GM19467 (cell line): ENCODE results near the gene CNPY3.
"Not testable (repeated sequence)": the region's sequence is repeated elsewhere in the genome, so short reads cannot be mapped to it uniquely, and the experiment has no call there.

Source experiments
- ATAC-seq: cut with Tn5 transposase; IDR thresholded peaks from one replicate; pipeline ENCODE4 v1.9.1; 2021; ENCODE audit warnings: mild to moderate bottlenecking, moderate library complexity; ENCODE audit not compliant: unreplicated experiment

The CNPY3 gene

GRCh38 chr6:42914546-42914945 lies 14.7 kb upstream of the CNPY3 start:
- no peak for ATAC-seq

GRCh38 chr6:42915732-42916131 lies 13.5 kb upstream of the CNPY3 start, which contains the start of gene PTCRA:
Gene PTCRA, plus strand, starts transcription at chr6:42916053. Its CDS starts 17 bp downstream, at chr6:42916070.
- no peak for ATAC-seq

GRCh38 chr6:42916288-42916687 lies 13.0 kb upstream of the CNPY3 start:
- no peak for ATAC-seq

- no peak for ATAC-seq
Measured at GRCh38 chr6:42921801-42922200, 7.5 kb upstream of the CNPY3 start.

- no peak for ATAC-seq
Measured at GRCh38 chr6:42923666-42924065, 5.6 kb upstream of the CNPY3 start.

GRCh38 chr6:42925248-42925857 lies 3.9 kb upstream of the CNPY3 start:
- no peak for ATAC-seq

- peak; percentile 55 for ATAC-seq
Measured at GRCh38 chr6:42929821-42930360, 611 bp downstream of the CNPY3 start.

GRCh38 chr6:42932412-42932811 lies 3.1 kb downstream of the CNPY3 start:
- no peak for ATAC-seq

GRCh38 chr6:42933205-42933604 lies 3.9 kb downstream of the CNPY3 start:
- ATAC-seq: no peak

- ATAC-seq: no peak
Measured at GRCh38 chr6:42935322-42935721, 6.0 kb downstream of the CNPY3 start.

- ATAC-seq: no peak
Measured at GRCh38 chr6:42936398-42936797, 7.1 kb downstream of the CNPY3 start.

- ATAC-seq: no peak
Measured at GRCh38 chr6:42937548-42938427, 8.5 kb downstream of the CNPY3 start.

GRCh38 chr6:42938428-42938796 lies 9.1 kb downstream of the CNPY3 start:
- ATAC-seq: no peak

- no peak for ATAC-seq
Measured at GRCh38 chr6:42938987-42939809, 9.9 kb downstream of the CNPY3 start.

GRCh38 chr6:42939810-42940167 lies 10.5 kb downstream of the CNPY3 start:
- ATAC-seq: no peak

GRCh38 chr6:42940493-42941045 lies 11.3 kb downstream of the CNPY3 start:
- no peak for ATAC-seq

- not testable (repeated sequence) for ATAC-seq
Measured at GRCh38 chr6:42941356-42941755, 12.1 kb downstream of the CNPY3 start.

GRCh38 chr6:42942444-42942843 lies 13.2 kb downstream of the CNPY3 start:
- no peak for ATAC-seq

- ATAC-seq: no peak
Measured at GRCh38 chr6:42947950-42948349, 18.7 kb downstream of the CNPY3 start.

GRCh38 chr6:42952389-42952788 lies 23.1 kb downstream of the CNPY3 start:
- no peak for ATAC-seq

- ATAC-seq: not testable (repeated sequence)
Measured at GRCh38 chr6:42954405-42954804, 25.1 kb downstream of the CNPY3 start.
